OCI-LY3 (cell line): ENCODE results near the gene CHD8.

Source experiments
- CTCF ChIP-seq: fragments of 200-600, 300-600 bp; sonication (generic); IDR thresholded peaks from 2 replicates; pipeline ENCODE4 v1.5.1; 2014; ENCODE audit warnings: antibody characterized with exemption, low read length, low read depth
- EZH2phosphoT487 ChIP-seq: fragments of 200-600 bp; shearing (Covaris generic); IDR thresholded peaks from 2 replicates; pipeline ENCODE4 v1.6.1; 2018; ENCODE audit warnings: antibody characterized with exemption, mixed run types, low read depth

GRCh38 chr14:21455592-21455911, 371 bp downstream of the CHD8 start:
- TF ChIP-seq CTCF (no peak), EZH2phosphoT487 (no peak)
